Osteoblast (primary cell): ENCODE data around the gene PLN. TPM values are rescaled to one million over a fixed set of nuclear protein-coding genes. Genes with fewer than 3 reads are reported as not detected.

Experiments used
- DNase-seq: peaks from one replicate; pipeline ENCODE4 v3.0.0; 2011; ENCODE audit warnings: low spot score, mixed read lengths; ENCODE audit not compliant: insufficient read length; ENCODE audit errors: missing footprints
- H2AFZ ChIP-seq: 2 replicates; pipeline ENCODE4 v1.6.0; 2011; ENCODE audit warnings: mild to moderate bottlenecking, low read length
- H3K27ac ChIP-seq: 2 replicates; pipeline ENCODE4 v1.5.1; 2011; ENCODE audit warnings: mild to moderate bottlenecking, low read depth, low read length, moderate library complexity
- H3K27me3 ChIP-seq: 2 replicates; pipeline ENCODE4 v1.6.0; 2012; ENCODE audit warnings: mild to moderate bottlenecking, control low read depth, inconsistent platforms, low read length, moderate library complexity; ENCODE audit not compliant: insufficient read depth
- H3K36me3 ChIP-seq: 2 replicates; pipeline ENCODE4 v1.5.1; 2011; ENCODE audit warnings: mild to moderate bottlenecking, low read length, control low read depth, moderate library complexity; ENCODE audit not compliant: insufficient read depth
- H3K4me1 ChIP-seq: 2 replicates; pipeline ENCODE4 v1.5.1; 2011; ENCODE audit warnings: mild to moderate bottlenecking, low read length, control low read depth, moderate library complexity; ENCODE audit not compliant: insufficient read depth
- H3K4me2 ChIP-seq: 2 replicates; pipeline ENCODE4 v1.6.0; 2011; ENCODE audit warnings: mild to moderate bottlenecking, low read length; ENCODE audit not compliant: insufficient read depth
- H3K4me3 ChIP-seq: fragments of 200-600 bp; sonication (generic); 3 replicates; pipeline ENCODE4 v1.5.1; 2012; ENCODE audit warnings: mild to moderate bottlenecking, low read length, inconsistent platforms; ENCODE audit not compliant: insufficient read depth
- H3K79me2 ChIP-seq: 2 replicates; pipeline ENCODE4 v1.6.0; 2012; ENCODE audit warnings: mild to moderate bottlenecking, low read length, control low read depth, inconsistent platforms; ENCODE audit not compliant: insufficient read depth
- H3K9me3 ChIP-seq: 2 replicates; pipeline ENCODE4 v1.5.1; 2011; ENCODE audit warnings: low read depth, low read length, control low read depth
- H4K20me1 ChIP-seq: 2 replicates; pipeline ENCODE4 v1.6.0; 2012; ENCODE audit warnings: mild to moderate bottlenecking, low read length, control low read depth; ENCODE audit not compliant: insufficient read depth
- CTCF ChIP-seq: IDR thresholded peaks from 2 replicates; pipeline ENCODE4 v1.5.1; 2011; ENCODE audit warnings: mild to moderate bottlenecking, low read depth, low read length, moderate library complexity; ENCODE audit errors: extremely low read depth
- total RNA-seq: library from RNA; depleted of rRNA; stranded (reverse); fragments of >200 nt; gene quantifications from 2 replicates; pipeline ENCODE4 v1.2.3, GENCODE V29; 2012

The PLN gene
- total RNA-seq, 1 donor: 0.36 TPM

GRCh38 chr6:118606268-118606667 is 58.2 kb downstream of the PLN start:
- H3K79me2 ChIP-seq: peaks cover 66% of the 10 kb centered on the region
- no peaks in the 10 kb centered on the region for H3K9me3 ChIP-seq
- no peak for TF ChIP-seq CTCF
- DNase-seq: no peak
- H3K27me3 ChIP-seq: no peaks in the 10 kb centered on the region
- H3K27ac ChIP-seq: no peak overlapping the region
- H2AFZ ChIP-seq: no peak overlapping the region
- no peak overlapping the region for H3K4me3 ChIP-seq
- peaks cover 17% of the 10 kb centered on the region for H4K20me1 ChIP-seq
- no peaks in the 10 kb centered on the region for H3K36me3 ChIP-seq
- no peak overlapping the region for H3K4me2 ChIP-seq
- no peaks in the 10 kb centered on the region for H3K4me1 ChIP-seq

GRCh38 chr6:118606858-118607257 is 58.8 kb downstream of the PLN start:
- H3K9me3 ChIP-seq: no peaks in the 10 kb centered on the region
- no peak for DNase-seq

More at GRCh38 chr6:118606858-118607257, 58.8 kb downstream of the PLN start:
- Histone ChIP-seq H4K20me1 (peaks cover 20% of the 10 kb centered on the region), H3K4me3 (no peak overlapping the region), H3K4me2 (no peak overlapping the region), H3K27me3 (no peaks in the 10 kb centered on the region), H2AFZ (no peak overlapping the region), H3K4me1 (no peaks in the 10 kb centered on the region), H3K36me3 (no peaks in the 10 kb centered on the region), H3K79me2 (peaks cover 69% of the 10 kb centered on the region), H3K27ac (no peak overlapping the region)
- TF ChIP-seq CTCF: no peak

Other genes starting within 250 kb of the PLN start
- 15.2 and 15.3 TPM in 2 replicates for gene CEP85L, start 103.3 kb downstream of the PLN start, total RNA-seq